Breast epithelium (tissue), 4 donors: Measurements from ENCODE around the gene CD14. TPM values are rescaled to one million over a fixed set of nuclear protein-coding genes. Genes with fewer than 3 reads are reported as not detected.
A peak's percentile ranks its signal among the peaks of the same experiment; 100 is the strongest.

Experiments
- DNase-seq, 2 donors: peaks; one replicate each; pipeline ENCODE4 v3.0.0-alpha.2; 2019; ENCODE audit warnings: low spot score in 2 of 2
- H3K27ac ChIP-seq, 2 donors: fragments of 200-600 bp; sonication (generic) in 1 of 2; one replicate each; pipeline ENCODE4 v1.5.1; 2016 to 2019; ENCODE audit warnings: mild to moderate bottlenecking in 1 of 2
- H3K27me3 ChIP-seq, 2 donors: fragments of 200-600 bp; sonication (generic) in 1 of 2; one replicate each; pipeline versions ENCODE4 v1.5.1 to v1.6.0; 2017 to 2019; ENCODE audit warnings: control low read depth in 1 of 2, mild to moderate bottlenecking in 1 of 2
- H3K36me3 ChIP-seq: fragments of 200-600 bp; one replicate; pipeline ENCODE4 v1.5.1; 2019
- H3K4me1 ChIP-seq, 2 donors: fragments of 200-600 bp; sonication (generic); one replicate each; pipeline ENCODE4 v1.5.1; 2016 to 2019; ENCODE audit warnings: control low read depth in 1 of 2
- H3K4me3 ChIP-seq, 3 donors: fragments of 200-600 bp; sonication (generic); 1 replicate in 2 of 3; 2 replicates in 1 of 3; pipeline ENCODE4 v1.5.1; 2016 to 2019; ENCODE audit warnings: mild to moderate bottlenecking in 3 of 3, moderate library complexity in 2 of 3
- H3K9me3 ChIP-seq, 2 donors: fragments of 200-600 bp; sonication (generic) in 1 of 2; one replicate each; pipeline ENCODE4 v1.5.1; 2016 to 2019; ENCODE audit warnings: control low read depth in 1 of 2
- CTCF ChIP-seq, 3 donors: fragments of 450-650 bp; IDR thresholded peaks; one replicate each; pipeline ENCODE4 v1.5.1; 2016 to 2017; ENCODE audit warnings: antibody characterized with exemption in 3 of 3, mild to moderate bottlenecking in 3 of 3, moderate library complexity in 3 of 3
- POLR2A ChIP-seq: fragments of 450-650 bp; IDR thresholded peaks from one replicate; pipeline ENCODE4 v1.6.1; 2016; ENCODE audit warnings: antibody characterized with exemption, mild to moderate bottlenecking, moderate library complexity
- POLR2AphosphoS5 ChIP-seq, 3 donors: sonication (generic); formaldehyde crosslinking; IDR thresholded peaks; one replicate each; pipeline ENCODE4 v1.6.1; 2017; ENCODE audit warnings: antibody characterized with exemption in 3 of 3
- intact Hi-C: fragments of 100-400 bp; cut with DNase I; formaldehyde crosslinking; loops from one replicate; pipeline ENCODE4 v1.15.1; 2023; ENCODE audit warnings: low total_unique reads
- total RNA-seq, 3 donors: library from RNA; depleted of rRNA; stranded (reverse); fragments of >200 nt; gene quantifications; one replicate each; pipeline ENCODE4 v1.1.0, GENCODE V29; 2016

Gene CD14
- 100 to 1,000 TPM in 1 of 3 donors, 10 to 100 TPM in 2; 46.9 to 119 (median 65.7) TPM for total RNA-seq

- Histone ChIP-seq H3K36me3 (no peaks in the 10 kb centered on the region), H3K27ac (peak within 1 kb of the TSS; percentile 84 to 91), H3K4me1 (peaks cover 0 to 6% of the 10 kb centered on the region in 2 donors), H3K4me3 (peak within 1 kb of the TSS; percentile 53 to 86 (median 62)), H3K27me3 (no peaks in the 10 kb centered on the region), H3K9me3 (no peaks in the 10 kb centered on the region)
- DNase-seq: peak; percentile 56 to 67
- intact Hi-C loops: no loop called here
- TF ChIP-seq CTCF (IDR thresholded peaks at IDR 0.05): no peak
- TF ChIP-seq POLR2AphosphoS5 (IDR thresholded peaks at IDR 0.05): peak in 1 of 3 donors; percentile 25
- TF ChIP-seq POLR2A: peak; percentile 21
These were observed at the start of gene CD14 for GRCh38 chr5:140633021-140633471. Gene CD14 (minus strand): TSS chr5:140633175. CDS start chr5:140633071, 104 bp downstream.

- Histone ChIP-seq H3K4me3 (no peak overlapping the region), H3K4me1 (no peaks in the 10 kb centered on the region), H3K27me3 (no peaks in the 10 kb centered on the region), H3K9me3 (no peaks in the 10 kb centered on the region), H3K36me3 (peaks cover 13% of the 10 kb centered on the region), H3K27ac (no peak overlapping the region)
- intact Hi-C loops: no loop called here
- TF ChIP-seq CTCF (IDR thresholded peaks at IDR 0.05): no peak
- TF ChIP-seq POLR2A: no peak
- DNase-seq: no peak
These were observed 46.0 kb upstream of the CD14 start for GRCh38 chr5:140678993-140679392.

- peaks cover 13% of the 10 kb centered on the region for H3K36me3 ChIP-seq
- TF ChIP-seq POLR2A (no peak), CTCF (IDR thresholded peaks at IDR 0.05) (no peak), POLR2AphosphoS5 (IDR thresholded peaks at IDR 0.05) (no peak)
- H3K27ac ChIP-seq: no peak overlapping the region
- no peaks in the 10 kb centered on the region for H3K9me3 ChIP-seq
- intact Hi-C loops: no loop called here
- H3K27me3 ChIP-seq: no peaks in the 10 kb centered on the region
- no peaks in the 10 kb centered on the region for H3K4me1 ChIP-seq
- no peak for DNase-seq
- no peak overlapping the region for H3K4me3 ChIP-seq
These were observed 45.0 kb upstream of the CD14 start for GRCh38 chr5:140677947-140678346.

GRCh38 chr5:140674629-140675028 lies 41.7 kb upstream of the CD14 start:
- DNase-seq: no peak
- H3K4me3 ChIP-seq: no peak overlapping the region
- H3K36me3 ChIP-seq: peaks cover 6% of the 10 kb centered on the region
- no peak for TF ChIP-seq CTCF (IDR thresholded peaks at IDR 0.05)
- no peak for TF ChIP-seq POLR2A
- TF ChIP-seq POLR2AphosphoS5 (IDR thresholded peaks at IDR 0.05): no peak
- H3K27ac ChIP-seq: no peak overlapping the region
- no peaks in the 10 kb centered on the region for H3K9me3 ChIP-seq
- no peaks in the 10 kb centered on the region for H3K27me3 ChIP-seq
- H3K4me1 ChIP-seq: no peaks in the 10 kb centered on the region
- intact Hi-C loops: no loop called here

GRCh38 chr5:140674211-140674610 lies 41.2 kb upstream of the CD14 start:
- TF ChIP-seq POLR2A: no peak
- no peak for TF ChIP-seq POLR2AphosphoS5 (IDR thresholded peaks at IDR 0.05)
- TF ChIP-seq CTCF (IDR thresholded peaks at IDR 0.05): no peak
- Histone ChIP-seq H3K27ac (no peak overlapping the region), H3K27me3 (no peaks in the 10 kb centered on the region), H3K9me3 (no peaks in the 10 kb centered on the region), H3K36me3 (peaks cover 6% of the 10 kb centered on the region), H3K4me3 (no peak overlapping the region), H3K4me1 (no peaks in the 10 kb centered on the region)
- intact Hi-C loops: no loop called here
- DNase-seq: no peak
